ENCODE data around the gene ITGB4.

Gene ITGB4

GRCh38 chr17:75712446-75712845 lies 8.8 kb upstream of the ITGB4 start:
- TF ChIP-seq FOXP2 (optimal IDR thresholded peaks at IDR 0.05; ENCODE audit: borderline replicate concordance, extremely low read depth, extremely low read length, insufficient read depth): no peak
- no peak for TF ChIP-seq TAF1 (IDR thresholded peaks at IDR 0.05; ENCODE audit: borderline replicate concordance, insufficient read depth, low read length)
- TF ChIP-seq POLR2AphosphoS5 (IDR thresholded peaks at IDR 0.05; ENCODE audit: low read depth, low read length): no peak
- no peak for TF ChIP-seq SIN3A (IDR thresholded peaks at IDR 0.05; ENCODE audit: borderline replicate concordance, insufficient read depth, low read length)
- TF ChIP-seq REST (IDR thresholded peaks at IDR 0.05; ENCODE audit: insufficient read depth in 1 of 2, low read depth in 2 of 2, low read length in 2 of 2): no peak

- no peak for TF ChIP-seq REST (IDR thresholded peaks at IDR 0.05; ENCODE audit: insufficient read depth in 1 of 2, low read depth in 2 of 2, low read length in 2 of 2)
These were observed 1.5 kb upstream of the ITGB4 start for GRCh38 chr17:75719732-75720131.

- TF ChIP-seq SIN3A (IDR thresholded peaks at IDR 0.05; ENCODE audit: borderline replicate concordance, insufficient read depth, low read length): no peak
- no peak for TF ChIP-seq POLR2AphosphoS5 (IDR thresholded peaks at IDR 0.05; ENCODE audit: low read depth, low read length)
- TF ChIP-seq TAF1 (IDR thresholded peaks at IDR 0.05; ENCODE audit: borderline replicate concordance, insufficient read depth, low read length): no peak
- no peak for TF ChIP-seq FOXP2 (optimal IDR thresholded peaks at IDR 0.05; ENCODE audit: borderline replicate concordance, extremely low read depth, extremely low read length, insufficient read depth)
- no peak for TF ChIP-seq REST (IDR thresholded peaks at IDR 0.05; ENCODE audit: insufficient read depth in 1 of 2, low read depth in 2 of 2, low read length in 2 of 2)
These were observed 278 bp downstream of the ITGB4 start for GRCh38 chr17:75721463-75722011.

GRCh38 chr17:75722076-75722475 lies 817 bp downstream of the ITGB4 start:
- TF ChIP-seq REST (IDR thresholded peaks at IDR 0.05; ENCODE audit: insufficient read depth in 1 of 2, low read depth in 2 of 2, low read length in 2 of 2) (no peak), SIN3A (IDR thresholded peaks at IDR 0.05; ENCODE audit: borderline replicate concordance, insufficient read depth, low read length) (no peak), FOXP2 (optimal IDR thresholded peaks at IDR 0.05; ENCODE audit: borderline replicate concordance, extremely low read depth, extremely low read length, insufficient read depth) (no peak), POLR2AphosphoS5 (IDR thresholded peaks at IDR 0.05; ENCODE audit: low read depth, low read length) (no peak), TAF1 (IDR thresholded peaks at IDR 0.05; ENCODE audit: borderline replicate concordance, insufficient read depth, low read length) (no peak)

GRCh38 chr17:75722542-75723095 lies 1.4 kb downstream of the ITGB4 start:
- TF ChIP-seq FOXP2 (optimal IDR thresholded peaks at IDR 0.05; ENCODE audit: borderline replicate concordance, extremely low read depth, extremely low read length, insufficient read depth): no peak
- TF ChIP-seq TAF1 (IDR thresholded peaks at IDR 0.05; ENCODE audit: borderline replicate concordance, insufficient read depth, low read length): no peak
- no peak for TF ChIP-seq SIN3A (IDR thresholded peaks at IDR 0.05; ENCODE audit: borderline replicate concordance, insufficient read depth, low read length)
- TF ChIP-seq REST (IDR thresholded peaks at IDR 0.05; ENCODE audit: insufficient read depth in 1 of 2, low read depth in 2 of 2, low read length in 2 of 2): no peak
- TF ChIP-seq POLR2AphosphoS5 (IDR thresholded peaks at IDR 0.05; ENCODE audit: low read depth, low read length): no peak
